DOHH2 (cell line): ENCODE results near the gene BPTF.

Experiments used
- EZH2phosphoT487 ChIP-seq: fragments of 200-600 bp; sonication (generic); IDR thresholded peaks from 2 replicates; pipeline ENCODE4 v1.6.1; 2017; ENCODE audit warnings: borderline replicate concordance, mild to moderate bottlenecking, antibody characterized with exemption, low read length, moderate library complexity, mixed read lengths
- TF ChIP-seq, protein P1 (sequence below): fragments of 200-600 bp; sonication (generic); IDR thresholded peaks from one replicate; pipeline ENCODE4 v1.5.1; 2014; ENCODE audit warnings: antibody characterized with exemption, mild to moderate bottlenecking, low read depth, low read length; ENCODE audit not compliant: poor library complexity, severe bottlenecking

DNA sequence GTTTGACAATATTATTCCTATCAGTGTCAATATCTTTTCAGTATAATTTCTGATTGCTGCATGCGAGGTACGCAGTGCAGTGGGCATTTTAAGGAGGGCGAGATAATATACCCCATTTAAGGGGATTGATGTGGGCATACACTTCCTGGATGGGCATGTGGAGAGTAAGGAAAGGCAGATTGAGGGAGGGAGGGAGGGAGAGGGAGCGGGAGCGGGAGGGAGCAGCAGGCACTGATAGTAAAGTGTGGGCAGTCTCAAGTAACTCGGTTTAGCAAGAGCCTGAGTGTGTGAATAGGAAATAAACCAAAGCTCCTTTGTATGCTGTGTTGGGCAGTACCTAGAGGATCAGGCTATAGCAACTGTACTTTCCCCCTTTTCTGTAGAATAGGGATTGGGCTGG, 5.1 kb downstream of the BPTF start:
- no peak for TF ChIP-seq EZH2phosphoT487
- TF ChIP-seq, protein P1, sequence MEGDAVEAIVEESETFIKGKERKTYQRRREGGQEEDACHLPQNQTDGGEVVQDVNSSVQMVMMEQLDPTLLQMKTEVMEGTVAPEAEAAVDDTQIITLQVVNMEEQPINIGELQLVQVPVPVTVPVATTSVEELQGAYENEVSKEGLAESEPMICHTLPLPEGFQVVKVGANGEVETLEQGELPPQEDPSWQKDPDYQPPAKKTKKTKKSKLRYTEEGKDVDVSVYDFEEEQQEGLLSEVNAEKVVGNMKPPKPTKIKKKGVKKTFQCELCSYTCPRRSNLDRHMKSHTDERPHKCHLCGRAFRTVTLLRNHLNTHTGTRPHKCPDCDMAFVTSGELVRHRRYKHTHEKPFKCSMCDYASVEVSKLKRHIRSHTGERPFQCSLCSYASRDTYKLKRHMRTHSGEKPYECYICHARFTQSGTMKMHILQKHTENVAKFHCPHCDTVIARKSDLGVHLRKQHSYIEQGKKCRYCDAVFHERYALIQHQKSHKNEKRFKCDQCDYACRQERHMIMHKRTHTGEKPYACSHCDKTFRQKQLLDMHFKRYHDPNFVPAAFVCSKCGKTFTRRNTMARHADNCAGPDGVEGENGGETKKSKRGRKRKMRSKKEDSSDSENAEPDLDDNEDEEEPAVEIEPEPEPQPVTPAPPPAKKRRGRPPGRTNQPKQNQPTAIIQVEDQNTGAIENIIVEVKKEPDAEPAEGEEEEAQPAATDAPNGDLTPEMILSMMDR = no peak
